Activated CD8-positive, alpha-beta memory T cell treated with anti-CD3 and anti-CD28 coated beads, Interleukin-2, amount 50 U/mL, for 24 hours (primary cell): Measurements from ENCODE around the gene NLRP12.
"Not testable (repeated sequence)": the region's sequence is repeated elsewhere in the genome, so short reads cannot be mapped to it uniquely, and the experiment has no call there.

Source experiments
- DNase-seq: peaks from one replicate; pipeline ENCODE4 v3.0.0-alpha.2; 2020; ENCODE audit errors: extremely low read depth

NLRP12 gene

GRCh38 chr19:53824134-53824611, at the start of gene NLRP12:
NLRP12 (minus strand) TSS chr19:53824314; CDS start chr19:53824174, 140 bp downstream.
- DNase-seq: no peak

- DNase-seq: no peak
These were observed 48.6 kb upstream of the NLRP12 start for GRCh38 chr19:53872762-53873161.

GRCh38 chr19:53871454-53871853, 47.3 kb upstream of the NLRP12 start:
- DNase-seq: no peak

GRCh38 chr19:53870485-53870844, 46.4 kb upstream of the NLRP12 start:
- no peak for DNase-seq

- not testable (repeated sequence) for DNase-seq
These were observed 45.8 kb upstream of the NLRP12 start for GRCh38 chr19:53869805-53870484.

GRCh38 chr19:53868892-53869804, 45.0 kb upstream of the NLRP12 start:
- DNase-seq: peak; percentile 49

GRCh38 chr19:53868091-53868891, 44.2 kb upstream of the NLRP12 start:
- DNase-seq: no peak

GRCh38 chr19:53867225-53868090, 43.3 kb upstream of the NLRP12 start, which contains the start of gene MYADM:
MYADM (plus strand) TSS chr19:53867883; CDS start chr19:53873530, 5,647 bp downstream.
- DNase-seq: peak; percentile 96

GRCh38 chr19:53866865-53867224, 42.7 kb upstream of the NLRP12 start:
- DNase-seq: no peak

- DNase-seq: no peak
These were observed 42.1 kb upstream of the NLRP12 start for GRCh38 chr19:53865918-53866864.

GRCh38 chr19:53865523-53865917, 41.4 kb upstream of the NLRP12 start:
- DNase-seq: no peak

GRCh38 chr19:53864308-53864836, 40.3 kb upstream of the NLRP12 start:
- DNase-seq: no peak

- DNase-seq: no peak
These were observed 29.6 kb upstream of the NLRP12 start for GRCh38 chr19:53853707-53854106.

- DNase-seq: no peak
These were observed 25.1 kb upstream of the NLRP12 start for GRCh38 chr19:53849237-53849676.

- DNase-seq: no peak
These were observed 23.4 kb upstream of the NLRP12 start for GRCh38 chr19:53847555-53847954.

- no peak for DNase-seq
These were observed 20.7 kb upstream of the NLRP12 start for GRCh38 chr19:53844849-53845246.

GRCh38 chr19:53840914-53841313, 16.8 kb upstream of the NLRP12 start:
- not testable (repeated sequence) for DNase-seq

GRCh38 chr19:53840241-53840640, 16.1 kb upstream of the NLRP12 start:
- DNase-seq: not testable (repeated sequence)

- not testable (repeated sequence) for DNase-seq
These were observed 14.3 kb upstream of the NLRP12 start for GRCh38 chr19:53838446-53838845.
